ENCODE results near the gene CMIP. TPM values are rescaled to one million over a fixed set of nuclear protein-coding genes. Genes with fewer than 3 reads are reported as not detected.

Gene CMIP
- total and polyA plus RNA-seq, 7 donors: 1.4 to 8.9 (median 4.1) TPM

- intact Hi-C loops (cut with DNase I): no loop called here
- DNase-seq (no peak), ATAC-seq (no peak)
- Histone ChIP-seq H3K27ac (no peak overlapping the region), H3K27me3 (ENCODE audit: insufficient read depth in 3 of 3, low read length in 2 of 3) (peaks cover 0 to 16% (median 3%) of the 10 kb centered on the region in 3 donors), H3K4me1 (no peaks in the 10 kb centered on the region), H3K4me3 (no peak overlapping the region), H3K9me3 (no peaks in the 10 kb centered on the region), H3K36me3 (ENCODE audit: insufficient read depth in 1 of 2, low read depth in 1 of 2) (no peaks in the 10 kb centered on the region)
- TF ChIP-seq CTCF (IDR thresholded peaks at IDR 0.05): no peak
- 60 to 70% (median 65%) methylated on average over 11 of the region's 11 CpGs for WGBS, 3 donors
Observed at GRCh38 chr16:81413245-81413990, 31.2 kb upstream of the CMIP start.

DNA sequence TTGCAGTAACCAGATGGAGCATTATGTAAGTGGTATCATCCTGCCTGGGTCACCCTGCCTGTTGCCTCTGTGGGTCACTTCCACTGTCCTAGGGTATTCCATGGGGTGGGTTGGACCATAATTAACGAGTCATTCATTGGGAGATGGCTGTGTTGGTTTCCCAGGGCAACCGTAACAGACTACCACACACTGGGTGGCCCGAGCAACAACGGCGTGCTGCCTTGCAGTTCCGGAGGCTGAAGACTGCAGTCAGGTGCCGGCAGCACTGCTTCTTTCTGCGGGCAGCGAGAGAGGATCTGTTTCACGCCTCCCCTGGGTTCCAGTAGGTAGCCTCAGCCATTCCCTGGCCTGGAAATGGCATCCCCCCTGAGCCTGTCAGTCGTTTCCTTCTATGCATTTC lies 28.9 kb upstream of the CMIP start:
- Histone ChIP-seq H3K4me1 (no peaks in the 10 kb centered on the region), H3K4me3 (no peak overlapping the region), H3K36me3 (ENCODE audit: insufficient read depth in 1 of 2, low read depth in 1 of 2) (no peaks in the 10 kb centered on the region), H3K27me3 (ENCODE audit: insufficient read depth in 3 of 3, low read length in 2 of 3) (peaks cover 0 to 10% (median 3%) of the 10 kb centered on the region in 3 donors), H3K9me3 (no peaks in the 10 kb centered on the region), H3K27ac (no peak overlapping the region)
- TF ChIP-seq CTCF (IDR thresholded peaks at IDR 0.05): no peak
- WGBS, 3 donors: 72 to 75% (median 74%) methylated on average over 11 of the region's 11 CpGs
- DNase-seq (no peak), ATAC-seq (no peak)
- intact Hi-C loops (cut with DNase I): no loop called here

GRCh38 chr16:81416749-81417148 lies 27.9 kb upstream of the CMIP start:
- Histone ChIP-seq H3K36me3 (ENCODE audit: insufficient read depth in 1 of 2, low read depth in 1 of 2) (no peaks in the 10 kb centered on the region), H3K27me3 (ENCODE audit: insufficient read depth in 3 of 3, low read length in 2 of 3) (peaks cover 0 to 9% (median 3%) of the 10 kb centered on the region in 3 donors), H3K4me1 (no peaks in the 10 kb centered on the region), H3K9me3 (no peaks in the 10 kb centered on the region), H3K27ac (no peak overlapping the region), H3K4me3 (no peak overlapping the region)
- intact Hi-C loops (cut with DNase I): no loop called here
- WGBS, 3 donors: 78 to 84% (median 79%) methylated on average over 8 of the region's 8 CpGs
- no peak for TF ChIP-seq CTCF (IDR thresholded peaks at IDR 0.05)
- no peak for ATAC-seq
- no peak for DNase-seq

GRCh38 chr16:81417210-81417609 lies 27.4 kb upstream of the CMIP start:
- ATAC-seq: no peak
- Histone ChIP-seq H3K4me1 (no peaks in the 10 kb centered on the region), H3K27me3 (ENCODE audit: insufficient read depth in 3 of 3, low read length in 2 of 3) (peaks cover 0 to 7% (median 3%) of the 10 kb centered on the region in 3 donors), H3K27ac (no peak overlapping the region), H3K9me3 (no peaks in the 10 kb centered on the region), H3K4me3 (no peak overlapping the region), H3K36me3 (ENCODE audit: insufficient read depth in 1 of 2, low read depth in 1 of 2) (no peaks in the 10 kb centered on the region)
- no peak for TF ChIP-seq CTCF (IDR thresholded peaks at IDR 0.05)
- 83 to 91% (median 89%) methylated on average over 5 of the region's 5 CpGs for WGBS, 3 donors
- DNase-seq: no peak
- intact Hi-C loops (cut with DNase I): no loop called here

GRCh38 chr16:81419806-81420205 lies 24.8 kb upstream of the CMIP start:
- H3K27me3 ChIP-seq (ENCODE audit: insufficient read depth in 3 of 3, low read length in 2 of 3): peaks cover 0 to 3% (median 0%) of the 10 kb centered on the region in 3 donors
- ATAC-seq: no peak
- intact Hi-C loops (cut with DNase I): no loop called here

More at GRCh38 chr16:81419806-81420205, 24.8 kb upstream of the CMIP start:
- Histone ChIP-seq H3K4me3 (no peak overlapping the region), H3K27ac (no peak overlapping the region), H3K4me1 (no peaks in the 10 kb centered on the region), H3K36me3 (ENCODE audit: insufficient read depth in 1 of 2, low read depth in 1 of 2) (no peaks in the 10 kb centered on the region), H3K9me3 (no peaks in the 10 kb centered on the region)
- WGBS, 3 donors: 93 to 96% (median 94%) methylated on average over 9 of the region's 9 CpGs
- DNase-seq: no peak
- no peak for TF ChIP-seq CTCF (IDR thresholded peaks at IDR 0.05)
